ENCODE data around the gene DGCR2.
"Not testable (repeated sequence)": the region's sequence is repeated elsewhere in the genome, so short reads cannot be mapped to it uniquely, and the experiment has no call there.

DGCR2 gene

DNA sequence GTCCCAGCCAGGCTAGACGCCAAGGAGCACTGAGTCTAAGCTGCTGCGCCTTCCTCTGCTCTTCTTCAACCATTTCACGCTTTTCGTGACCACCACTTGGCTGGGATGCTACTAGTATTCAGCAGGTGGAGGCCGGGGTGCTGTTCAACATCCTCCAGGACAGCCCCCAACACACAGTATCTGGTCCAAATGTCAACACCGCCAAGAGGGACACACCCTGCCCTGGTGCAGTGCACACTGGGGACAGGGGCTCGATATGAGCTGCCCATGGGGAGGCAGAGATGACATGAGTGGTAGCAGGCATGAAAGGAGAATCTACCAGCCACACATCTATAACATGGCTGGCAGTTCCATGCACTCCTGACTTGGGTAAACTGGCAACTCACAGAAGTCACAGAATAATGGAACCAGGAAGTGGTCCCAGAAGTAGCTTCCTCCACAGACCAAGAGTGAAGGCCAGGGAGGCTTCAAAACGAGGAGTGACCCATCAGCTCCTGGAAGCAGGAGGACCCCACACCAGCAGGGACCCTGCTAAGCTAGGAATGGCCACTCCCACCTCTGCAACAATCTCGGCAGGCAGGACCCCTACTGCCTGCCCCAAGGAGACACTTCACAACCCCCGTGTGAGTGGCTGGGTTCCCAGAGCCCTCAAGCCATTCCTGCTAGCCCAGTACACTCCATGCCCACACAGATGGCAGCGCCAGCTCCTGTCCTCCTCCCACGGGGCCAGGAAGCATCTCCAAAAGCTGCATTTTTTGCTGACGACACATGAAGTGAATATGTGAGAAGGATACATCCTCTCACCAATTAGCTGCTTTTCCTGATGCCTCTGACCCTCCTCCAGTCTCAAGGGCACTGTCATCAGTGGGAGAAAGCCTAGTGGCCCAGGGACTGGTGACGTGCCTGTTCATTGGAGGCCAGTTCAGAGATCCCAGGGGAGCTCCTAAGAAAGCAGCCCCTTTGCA, 78.8 kb downstream of the DGCR2 start:
- no peak for DNase-seq (ENCODE audit: low spot score)
- FAIRE-seq = no peak

DNA sequence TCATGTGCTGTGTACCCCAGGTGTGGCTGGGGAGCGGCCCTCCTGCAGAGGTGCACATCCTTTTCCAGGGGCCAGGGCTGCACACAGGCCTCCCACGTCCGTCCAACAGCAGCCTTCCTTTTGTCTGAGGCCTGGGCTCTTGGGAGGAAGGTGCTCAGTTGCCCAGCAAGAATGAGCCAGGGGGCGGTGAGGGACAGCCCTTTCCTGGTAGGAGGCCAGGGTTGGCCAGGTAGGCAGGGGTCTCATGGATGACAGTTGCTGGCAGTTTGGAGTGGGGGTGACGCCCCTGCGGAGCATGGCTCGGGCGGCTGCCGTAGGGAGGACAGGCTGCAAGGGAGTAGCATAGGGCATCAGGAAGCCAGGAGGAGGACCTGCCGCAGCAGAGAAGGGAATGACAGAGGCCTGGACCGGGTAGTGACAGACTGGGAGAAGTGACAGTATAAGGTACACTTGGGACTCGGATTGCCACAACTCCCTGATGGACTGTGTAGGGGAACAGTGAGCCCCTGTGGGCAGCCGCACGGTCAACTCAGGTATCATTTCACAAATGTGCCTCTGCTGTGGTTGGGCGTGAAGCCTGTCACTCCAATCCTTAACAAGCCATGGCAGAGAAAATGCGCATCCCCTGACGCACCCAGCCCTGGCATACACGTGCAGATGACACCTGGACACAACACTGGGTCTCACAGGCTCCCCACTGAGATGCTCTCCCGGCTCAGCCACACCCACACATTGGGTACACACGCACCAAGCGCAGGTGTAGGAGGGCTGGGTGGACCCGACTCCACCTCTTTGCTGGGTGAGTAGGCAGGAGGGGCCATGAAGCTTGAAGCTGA, 79.7 kb downstream of the DGCR2 start:
- FAIRE-seq (no peak), DNase-seq (ENCODE audit: low spot score) (no peak)

DNA sequence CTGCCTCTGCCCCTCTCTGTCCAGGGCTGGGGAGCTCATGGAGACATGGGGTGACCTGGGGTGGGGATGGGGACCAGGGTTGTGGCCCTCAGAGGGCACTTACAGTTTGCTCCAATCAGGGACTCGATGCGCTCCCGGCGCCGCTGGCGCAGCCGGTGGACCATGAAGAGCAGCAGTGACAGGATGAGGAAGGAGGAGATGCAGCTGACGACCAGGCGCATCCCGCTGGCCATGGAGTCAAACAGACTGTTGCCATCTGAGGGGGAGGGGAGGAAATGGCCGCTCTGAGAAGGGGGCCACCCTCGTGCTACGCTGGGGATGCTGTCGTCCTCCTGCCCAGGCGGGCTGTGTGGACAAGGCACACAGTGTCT, 80.5 kb downstream of the DGCR2 start:
- DNase-seq (ENCODE audit: low spot score) (no peak), FAIRE-seq (no peak)

DNA sequence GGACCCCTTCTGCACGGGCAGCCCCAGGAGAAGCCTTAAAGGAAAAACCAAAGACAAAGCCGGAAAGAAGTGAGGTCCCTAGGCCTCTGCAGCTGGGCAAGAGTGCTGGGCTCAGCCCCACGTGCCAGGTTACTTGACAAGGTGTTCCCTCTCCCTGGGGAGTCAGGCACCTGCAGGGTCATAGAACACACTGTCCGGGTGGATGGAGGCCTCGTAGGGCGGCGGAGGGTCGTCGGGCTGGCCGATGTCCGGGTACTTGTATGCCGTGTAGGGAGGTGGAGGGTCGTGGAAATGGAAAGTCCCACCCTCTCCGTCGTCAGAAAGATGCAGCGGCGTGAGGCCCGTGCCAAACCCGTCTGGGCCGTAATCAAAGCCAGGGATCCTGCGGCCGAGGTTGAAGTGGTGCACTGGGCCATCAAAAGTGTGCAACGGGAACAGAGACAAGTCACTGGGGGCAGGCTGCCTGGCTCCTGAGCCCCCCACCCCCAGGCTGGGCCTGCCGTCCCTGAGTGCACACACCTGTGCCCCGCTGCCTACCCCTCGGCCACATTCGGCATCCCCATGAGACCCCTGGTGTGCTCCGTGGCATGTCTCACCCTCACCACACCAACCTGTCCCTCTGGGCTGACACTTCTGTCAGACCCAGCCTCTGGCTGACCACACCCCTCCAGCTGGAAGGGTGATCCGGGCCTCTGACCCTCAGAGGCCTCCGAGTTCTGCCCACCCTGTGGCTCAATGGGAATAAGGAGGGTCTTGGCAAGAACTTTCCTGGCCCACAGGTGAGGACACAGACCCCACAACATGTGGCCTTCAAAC, 81.1 kb downstream of the DGCR2 start:
- no peak for FAIRE-seq
- no peak for DNase-seq (ENCODE audit: low spot score)

DNA sequence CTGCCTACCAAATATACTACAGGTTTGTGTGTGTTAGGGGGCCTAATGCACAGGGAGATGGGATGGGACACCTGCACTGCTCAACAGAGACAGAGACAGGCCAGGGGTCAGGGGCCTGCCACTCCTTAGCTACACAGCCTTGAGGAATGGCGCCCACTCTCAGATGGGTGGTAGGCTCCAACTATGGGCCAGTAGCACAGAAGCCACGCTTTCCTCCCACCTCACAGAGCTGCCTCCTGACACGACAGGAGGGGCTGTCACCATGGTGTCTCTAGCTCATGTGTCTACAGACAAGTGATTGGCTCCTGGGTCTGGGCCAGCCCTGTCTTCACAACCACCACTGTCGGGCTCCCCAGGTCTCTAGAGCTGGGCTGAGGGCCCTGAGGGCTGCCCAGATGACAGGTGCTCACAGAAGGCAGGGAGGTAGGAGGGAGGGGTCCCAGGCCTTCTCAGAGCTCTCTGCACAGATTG, 81.8 kb downstream of the DGCR2 start:
- FAIRE-seq = no peak

DNA sequence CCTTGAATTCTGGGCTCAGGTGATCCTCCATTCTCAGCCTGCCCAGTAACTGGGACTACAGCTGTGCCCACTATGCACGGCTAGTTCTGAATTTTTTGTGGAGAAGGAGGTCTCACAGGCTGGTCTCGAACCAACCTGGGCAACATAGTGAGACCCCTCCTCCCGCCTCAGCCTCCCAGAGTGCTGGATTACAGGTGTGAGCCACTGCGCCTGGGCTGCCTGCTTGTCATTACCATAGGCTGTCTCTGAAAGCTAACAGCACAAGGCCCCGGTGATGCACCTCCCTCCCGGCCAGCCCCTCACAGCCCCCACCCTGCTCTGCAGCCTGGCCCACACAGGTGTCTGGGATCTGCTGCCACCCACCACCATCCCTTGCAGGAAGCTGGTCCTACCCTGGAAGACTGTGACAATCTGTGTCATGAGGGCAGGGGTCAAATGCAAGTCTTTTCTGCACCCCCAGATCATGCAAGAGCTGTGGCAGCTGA, 82.4 kb downstream of the DGCR2 start:
- no peak for DNase-seq (ENCODE audit: low spot score)
- FAIRE-seq = no peak

More for the DNA sequence above, 81.8 kb downstream of the DGCR2 start:
- no peak for DNase-seq (ENCODE audit: low spot score)

DNA sequence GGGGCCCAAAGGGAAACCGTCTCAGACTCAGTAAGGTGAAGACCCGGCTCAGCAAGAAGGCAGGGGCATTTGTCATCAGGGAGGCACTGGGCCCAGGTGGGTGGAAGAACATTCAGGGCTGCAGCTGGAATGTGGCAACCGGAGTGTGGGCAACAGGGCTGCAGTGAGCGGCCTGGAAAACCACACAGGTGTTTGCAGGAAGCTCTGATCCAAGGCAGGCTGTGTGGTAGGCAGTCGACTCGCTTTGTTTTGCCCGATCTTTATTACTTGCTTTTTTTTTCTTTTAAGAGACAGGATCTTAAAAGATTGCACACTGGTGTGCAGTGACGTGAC, 82.8 kb downstream of the DGCR2 start:
- no peak for FAIRE-seq
- DNase-seq (ENCODE audit: low spot score) = no peak

DNA sequence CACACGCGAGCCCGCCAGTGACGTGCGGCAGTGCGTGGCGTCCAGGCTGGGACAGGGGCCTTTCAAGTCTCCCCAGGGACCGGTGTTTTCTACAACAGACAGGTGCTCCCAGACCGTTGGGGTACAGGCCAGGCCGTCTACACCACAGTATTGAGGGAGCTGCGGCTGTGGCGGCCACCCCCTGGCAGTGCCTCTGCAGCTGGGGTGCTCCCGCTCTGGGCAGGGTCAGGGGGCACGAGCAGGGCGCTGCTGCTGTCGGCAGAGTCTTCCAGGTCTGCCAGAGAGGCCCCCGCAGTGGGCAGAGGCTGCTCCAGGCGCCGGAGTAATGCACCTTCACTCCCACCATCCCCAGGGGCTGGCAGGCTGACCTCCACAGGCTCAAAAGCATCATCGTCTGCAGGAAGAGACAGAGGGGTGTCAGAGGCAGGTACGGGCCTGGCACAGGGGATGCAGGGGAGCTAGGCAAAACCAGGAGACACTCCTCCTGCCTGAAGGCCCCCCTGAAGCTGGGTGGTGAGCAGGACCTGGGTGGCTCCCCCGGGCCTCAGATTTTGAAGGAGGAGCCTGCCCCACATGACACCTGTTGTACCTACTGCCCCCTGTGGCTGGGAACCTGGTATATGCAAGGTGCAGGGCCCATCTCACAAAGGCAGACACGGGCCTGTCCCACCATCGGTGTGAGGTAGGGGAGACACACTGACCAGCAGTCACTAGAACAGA, 83.3 kb downstream of the DGCR2 start:
- FAIRE-seq (no peak), DNase-seq (ENCODE audit: low spot score) (no peak)

DNA sequence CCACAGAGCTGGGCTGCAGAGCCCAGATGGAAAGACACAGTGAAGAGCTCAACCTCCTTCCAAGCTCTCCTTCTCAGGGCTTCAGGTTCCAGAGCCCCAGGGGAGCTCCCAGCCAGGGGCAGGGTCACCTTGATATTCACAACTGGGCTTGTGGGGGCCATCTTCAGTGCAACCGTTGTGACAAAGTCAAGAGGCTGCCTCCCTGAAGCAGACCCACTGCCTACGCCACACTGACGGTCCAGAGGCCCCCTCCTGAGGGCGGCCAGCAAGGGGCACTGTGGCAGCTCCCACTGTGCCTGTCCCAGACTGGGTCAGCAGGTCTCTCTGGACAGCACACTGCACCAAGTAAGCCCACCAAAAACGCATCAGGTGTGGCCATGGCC, 84.1 kb downstream of the DGCR2 start:
- DNase-seq (ENCODE audit: low spot score) = no peak
- no peak for FAIRE-seq

DNA sequence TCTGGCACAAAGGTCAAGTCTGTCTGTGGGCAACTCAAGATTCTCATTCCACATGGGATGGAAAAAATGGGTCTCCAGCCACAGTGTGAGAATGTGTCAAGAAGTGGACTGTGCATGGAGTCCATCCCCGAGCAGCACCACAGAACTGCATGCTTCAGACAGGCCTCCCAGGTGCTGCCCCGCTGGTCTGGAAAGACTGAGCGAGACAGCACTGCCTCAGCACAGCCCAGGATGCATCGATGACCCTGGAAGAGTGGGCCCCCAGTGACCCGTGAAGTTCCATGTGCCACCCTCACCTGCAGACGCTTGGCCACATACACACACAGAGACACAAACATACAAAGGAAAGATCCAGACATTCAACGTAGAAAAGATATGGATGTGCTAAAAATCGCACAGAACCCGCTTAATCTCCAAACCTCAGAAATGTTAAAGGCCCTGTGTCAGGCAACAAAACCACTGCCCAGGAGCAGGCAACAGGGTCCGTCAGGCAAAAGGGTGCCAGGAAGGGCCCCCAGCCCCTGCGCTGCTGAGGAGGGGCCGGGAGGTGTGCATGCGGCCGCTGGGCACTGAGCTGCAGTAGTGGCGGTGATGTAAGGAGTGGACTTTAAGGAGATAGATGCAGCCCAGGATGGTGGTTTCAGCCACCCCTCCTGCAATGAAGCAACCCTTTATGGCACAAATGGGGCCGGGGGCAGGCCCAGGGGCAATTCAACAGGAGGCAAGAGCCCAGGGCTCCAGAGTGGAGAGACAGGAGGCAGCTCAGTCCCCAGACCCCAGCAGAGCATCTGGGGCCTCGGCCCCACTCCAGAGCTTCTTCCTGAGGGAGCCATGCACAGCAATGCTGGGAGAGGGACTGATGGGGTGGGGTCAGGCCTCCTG, 84.7 kb downstream of the DGCR2 start:
- FAIRE-seq (no peak), DNase-seq (ENCODE audit: low spot score) (no peak)

DNA sequence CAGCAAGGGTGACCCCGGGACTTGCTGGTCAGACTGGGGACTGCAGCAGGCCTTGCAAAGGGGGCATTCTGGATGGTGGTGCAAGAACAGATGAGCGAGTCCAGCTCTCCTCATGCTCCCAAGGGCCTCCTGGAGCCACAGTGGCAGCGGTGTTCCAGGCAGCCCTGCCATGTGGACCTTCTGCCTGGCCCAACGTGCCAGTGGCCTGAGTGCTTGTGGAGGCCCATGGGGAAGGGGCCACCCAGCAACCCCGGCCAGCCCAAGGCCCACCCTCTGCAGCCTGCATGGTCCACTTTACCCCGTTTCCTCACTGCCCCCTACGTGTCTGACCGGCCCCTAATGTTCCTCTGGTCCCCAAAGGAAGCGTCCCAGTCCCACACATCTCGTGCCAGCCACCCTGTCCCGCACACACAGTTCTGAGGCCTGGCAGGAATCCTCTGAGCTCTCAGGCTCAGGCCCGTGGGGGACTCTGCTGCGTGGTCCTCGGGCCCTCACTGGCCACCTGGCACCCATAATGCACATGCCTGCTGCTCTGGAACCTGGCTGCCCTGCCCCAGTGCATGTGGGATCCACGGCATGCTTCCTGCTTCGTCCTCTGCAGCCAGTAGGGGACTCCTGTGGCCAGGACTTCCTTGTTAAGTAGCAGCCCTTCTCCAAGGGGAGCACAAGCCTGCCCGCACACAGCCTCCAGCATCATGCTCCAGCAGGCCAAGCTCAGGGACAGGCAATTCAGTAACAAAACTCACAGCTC, 85.5 kb downstream of the DGCR2 start:
- FAIRE-seq (no peak), DNase-seq (ENCODE audit: low spot score) (no peak)

DNA sequence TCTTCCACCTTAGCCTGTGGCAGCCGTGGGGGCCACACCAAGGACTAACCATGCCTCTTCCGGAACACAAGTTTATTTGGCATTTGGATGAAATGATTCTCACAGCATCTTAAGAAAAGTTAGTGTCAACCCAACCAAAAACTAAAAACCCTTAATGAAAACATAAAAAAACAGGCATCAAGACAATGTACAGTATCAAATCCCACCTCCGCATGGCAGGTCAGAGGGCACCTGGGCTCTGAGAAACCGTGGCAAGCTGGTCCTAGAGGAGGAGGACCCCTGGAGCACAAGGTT, 86.0 kb downstream of the DGCR2 start:
- FAIRE-seq = no peak

DNA sequence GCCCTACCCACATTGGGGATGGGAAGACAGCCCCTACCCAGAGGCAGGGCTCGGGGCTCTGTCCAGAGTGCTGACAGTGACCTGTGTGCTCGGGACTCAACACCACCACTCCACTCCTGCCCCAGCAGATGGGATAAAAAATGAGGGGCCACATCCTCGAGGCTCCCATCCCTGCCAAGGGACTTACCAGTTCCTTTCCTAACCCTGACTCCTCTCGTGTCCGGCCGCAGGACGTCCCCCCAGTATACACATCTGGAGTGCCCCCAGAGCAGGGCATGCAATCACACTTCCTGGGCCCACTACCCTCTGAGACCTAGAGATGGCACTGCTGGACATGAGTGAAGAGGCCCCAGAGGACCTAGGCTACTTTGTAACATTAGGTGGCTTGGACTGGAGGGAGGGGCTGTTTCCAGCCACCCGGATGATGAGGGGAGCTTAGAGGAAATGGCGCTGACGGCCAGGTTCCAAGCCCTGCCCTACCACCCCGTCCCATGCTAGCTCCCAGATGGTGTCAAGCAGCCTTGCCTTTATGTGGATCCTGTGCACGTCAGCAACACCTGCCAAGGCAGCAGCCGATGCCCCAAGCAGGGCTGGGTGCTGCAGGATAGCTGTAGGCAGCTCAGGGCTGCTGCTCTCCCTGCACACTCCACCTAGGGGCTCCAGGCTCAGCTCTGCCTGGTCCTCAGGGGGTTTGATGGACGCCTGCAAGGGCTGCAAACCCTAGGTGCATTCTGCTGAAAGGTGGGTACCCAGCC, 86.6 kb downstream of the DGCR2 start:
- DNase-seq (ENCODE audit: low spot score) (no peak), FAIRE-seq (no peak)

More for the DNA sequence above, 86.0 kb downstream of the DGCR2 start:
- no peak for DNase-seq (ENCODE audit: low spot score)

DNA sequence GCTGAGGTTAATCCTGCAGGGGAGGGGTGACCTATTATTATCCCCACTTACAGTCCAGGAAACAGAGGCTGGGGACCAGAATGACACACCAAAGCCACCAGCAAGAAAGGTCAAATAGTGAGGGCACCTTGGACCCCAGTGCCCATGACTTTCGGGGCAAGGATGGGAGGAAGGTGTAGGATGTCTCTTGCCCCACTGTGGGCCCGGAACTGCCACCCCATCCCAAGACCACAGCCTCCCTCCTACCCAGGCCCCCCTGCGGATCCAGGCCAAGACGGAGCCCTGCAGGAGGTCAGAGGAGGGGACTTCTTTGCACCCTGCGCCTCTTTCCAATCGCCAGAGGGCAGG, 87.1 kb downstream of the DGCR2 start:
- FAIRE-seq; DNase-seq (ENCODE audit: low spot score): not testable (repeated sequence)

DNA sequence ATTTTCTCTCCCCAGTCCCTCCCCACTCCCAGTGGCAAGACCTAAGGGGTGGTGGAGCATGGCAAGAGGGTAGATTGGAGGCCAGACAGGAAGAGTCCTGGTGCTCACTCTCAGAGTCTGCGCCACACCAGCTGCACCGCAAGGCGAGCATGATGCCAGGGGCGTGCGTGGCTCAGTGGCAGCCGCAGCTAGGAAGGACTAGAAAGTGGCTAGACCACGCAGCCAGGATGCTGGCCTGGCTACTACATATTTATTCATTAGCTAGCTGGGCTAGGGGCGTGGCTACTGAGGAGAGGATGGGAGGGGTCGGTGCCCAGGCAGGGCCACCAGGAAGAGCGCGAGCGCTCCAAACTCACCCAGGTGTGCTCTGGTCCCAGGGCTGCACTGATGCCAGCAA, 87.5 kb downstream of the DGCR2 start:
- FAIRE-seq; DNase-seq (ENCODE audit: low spot score): not testable (repeated sequence)

DNA sequence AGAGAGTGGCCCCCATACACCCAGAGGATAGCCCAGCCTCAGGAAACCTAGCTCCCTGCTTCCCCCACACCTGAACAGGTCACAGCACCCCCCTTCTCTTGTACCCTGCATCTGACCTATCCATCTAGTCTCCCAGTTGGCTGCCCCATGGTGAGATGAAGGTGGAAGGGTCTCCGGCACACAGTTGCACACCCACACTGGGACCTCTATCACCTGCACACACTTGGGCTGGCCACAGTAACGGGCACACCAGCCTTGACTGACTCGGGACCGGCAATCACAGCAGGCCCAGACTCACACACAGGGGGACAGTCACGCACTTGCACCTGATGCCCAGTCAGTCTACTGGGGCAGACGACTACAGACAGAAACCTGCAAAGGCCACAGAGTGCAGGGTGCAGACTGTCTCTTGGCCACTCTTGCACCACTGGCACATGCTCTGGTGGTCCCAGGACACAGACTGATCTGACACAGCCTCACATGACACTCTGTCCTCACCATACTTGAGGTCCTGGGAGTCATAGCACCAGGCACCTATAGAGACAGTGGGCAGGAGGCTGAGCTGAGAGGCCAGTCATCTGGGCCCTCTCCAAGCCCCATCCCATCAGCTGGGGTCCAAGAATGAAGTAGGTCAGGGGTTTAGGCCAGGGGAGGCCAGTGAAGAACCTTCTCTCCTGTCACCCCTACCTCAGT, 88.0 kb downstream of the DGCR2 start:
- not testable (repeated sequence) for DNase-seq (ENCODE audit: low spot score); FAIRE-seq

DNA sequence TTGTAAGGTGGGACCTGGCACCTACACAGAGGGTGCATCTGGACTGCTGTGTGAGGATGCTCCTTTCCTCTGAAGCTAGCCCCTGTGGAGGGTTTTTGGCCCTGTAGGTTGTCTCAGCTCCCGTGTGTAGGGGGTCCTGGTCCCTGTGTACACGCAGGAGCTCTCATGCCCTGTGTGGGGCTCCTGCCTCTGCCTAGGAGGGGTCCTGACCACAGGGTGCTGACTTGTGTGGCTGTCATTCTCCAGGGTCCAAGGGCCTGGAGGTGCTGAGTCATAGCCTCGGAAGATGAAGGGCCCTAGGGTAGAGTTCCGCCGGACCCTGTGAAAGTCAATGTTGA, 88.7 kb downstream of the DGCR2 start:
- not testable (repeated sequence) for DNase-seq (ENCODE audit: low spot score); FAIRE-seq

Measured in RCC 7860 (cell line).